Glutamatergic neuron (in vitro differentiated cells): ENCODE data around the gene VWF. TPM values are rescaled to one million over a fixed set of nuclear protein-coding genes. Genes with fewer than 3 reads are reported as not detected.

ENCODE experiments used
- DNase-seq: peaks from one replicate; pipeline ENCODE4 v3.0.0; 2022
- H3K27ac Mint-ChIP-seq: one replicate; pipeline ENCODE4 v1.8.0; 2020; ENCODE audit warnings: mild to moderate bottlenecking, mixed read lengths, inconsistent platforms; ENCODE audit not compliant: unreplicated experiment
- H3K27me3 Mint-ChIP-seq: one replicate; pipeline ENCODE4 v1.8.0; 2020; ENCODE audit warnings: mild to moderate bottlenecking, moderate library complexity, mixed read lengths, inconsistent platforms; ENCODE audit not compliant: unreplicated experiment
- H3K36me3 Mint-ChIP-seq: one replicate; pipeline ENCODE4 v1.8.0; 2020; ENCODE audit warnings: mild to moderate bottlenecking, mixed read lengths, inconsistent platforms; ENCODE audit not compliant: unreplicated experiment
- H3K4me1 Mint-ChIP-seq: one replicate; pipeline ENCODE4 v1.8.0; 2020; ENCODE audit warnings: mild to moderate bottlenecking, low read depth, mixed read lengths, inconsistent platforms; ENCODE audit not compliant: unreplicated experiment
- H3K4me3 Mint-ChIP-seq: one replicate; pipeline ENCODE4 v1.8.0; 2020; ENCODE audit warnings: mild to moderate bottlenecking, mixed read lengths, inconsistent platforms; ENCODE audit not compliant: unreplicated experiment
- H3K9me3 Mint-ChIP-seq: one replicate; pipeline ENCODE4 v1.8.0; 2020; ENCODE audit warnings: mild to moderate bottlenecking, moderate library complexity, mixed read lengths, inconsistent platforms; ENCODE audit not compliant: unreplicated experiment
- total RNA-seq: library from RNA; stranded (reverse); fragmentation: NEBNext Ultra II Directional; extraction: Animal tissue kit (Norgen Biotek cat#: 25700); gene quantifications from one replicate; pipeline ENCODE4 v1.2.1, GENCODE V29; 2021; ENCODE audit not compliant: unreplicated experiment
- TF ChIP-seq, protein P1 (sequence below): fragments of 200-600 bp; sonication (generic); IDR thresholded peaks from one replicate; pipeline ENCODE4 v1.5.0; 2021; ENCODE audit not compliant: partially characterized antibody, unreplicated experiment

Gene VWF
- total RNA-seq, 1 donor from 2014 or later = 0.37 TPM

DNA sequence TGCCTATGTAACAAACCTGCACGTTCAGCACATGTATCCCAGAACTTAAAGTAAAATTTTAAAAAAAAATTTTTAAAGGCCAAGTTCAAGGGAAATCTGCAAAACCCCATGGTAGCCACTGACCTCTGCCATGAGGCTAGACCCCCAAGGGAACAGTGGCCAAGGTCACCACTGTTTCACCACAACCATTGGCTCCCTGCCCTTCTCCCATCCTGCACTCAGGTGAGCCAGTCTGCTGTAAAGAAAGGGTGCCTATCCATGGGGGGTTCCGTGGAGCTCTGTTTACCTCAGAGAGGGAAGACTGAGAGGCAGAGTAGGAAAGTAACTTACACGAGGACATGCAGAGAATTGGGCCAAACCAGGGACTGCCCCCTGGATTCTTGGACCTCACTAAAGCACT lies 38.6 kb downstream of the VWF start:
- no peaks in the 10 kb centered on the region for H3K36me3 Mint-ChIP-seq
- no peak overlapping the region for H3K4me3 Mint-ChIP-seq
- H3K4me1 Mint-ChIP-seq = peaks cover 7% of the 10 kb centered on the region
- TF ChIP-seq, protein P1, sequence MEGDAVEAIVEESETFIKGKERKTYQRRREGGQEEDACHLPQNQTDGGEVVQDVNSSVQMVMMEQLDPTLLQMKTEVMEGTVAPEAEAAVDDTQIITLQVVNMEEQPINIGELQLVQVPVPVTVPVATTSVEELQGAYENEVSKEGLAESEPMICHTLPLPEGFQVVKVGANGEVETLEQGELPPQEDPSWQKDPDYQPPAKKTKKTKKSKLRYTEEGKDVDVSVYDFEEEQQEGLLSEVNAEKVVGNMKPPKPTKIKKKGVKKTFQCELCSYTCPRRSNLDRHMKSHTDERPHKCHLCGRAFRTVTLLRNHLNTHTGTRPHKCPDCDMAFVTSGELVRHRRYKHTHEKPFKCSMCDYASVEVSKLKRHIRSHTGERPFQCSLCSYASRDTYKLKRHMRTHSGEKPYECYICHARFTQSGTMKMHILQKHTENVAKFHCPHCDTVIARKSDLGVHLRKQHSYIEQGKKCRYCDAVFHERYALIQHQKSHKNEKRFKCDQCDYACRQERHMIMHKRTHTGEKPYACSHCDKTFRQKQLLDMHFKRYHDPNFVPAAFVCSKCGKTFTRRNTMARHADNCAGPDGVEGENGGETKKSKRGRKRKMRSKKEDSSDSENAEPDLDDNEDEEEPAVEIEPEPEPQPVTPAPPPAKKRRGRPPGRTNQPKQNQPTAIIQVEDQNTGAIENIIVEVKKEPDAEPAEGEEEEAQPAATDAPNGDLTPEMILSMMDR = no peak
- no peak overlapping the region for H3K27ac Mint-ChIP-seq
- H3K27me3 Mint-ChIP-seq = peaks cover 5% of the 10 kb centered on the region
- H3K9me3 Mint-ChIP-seq = peaks cover 3% of the 10 kb centered on the region
- DNase-seq = no peak

DNA sequence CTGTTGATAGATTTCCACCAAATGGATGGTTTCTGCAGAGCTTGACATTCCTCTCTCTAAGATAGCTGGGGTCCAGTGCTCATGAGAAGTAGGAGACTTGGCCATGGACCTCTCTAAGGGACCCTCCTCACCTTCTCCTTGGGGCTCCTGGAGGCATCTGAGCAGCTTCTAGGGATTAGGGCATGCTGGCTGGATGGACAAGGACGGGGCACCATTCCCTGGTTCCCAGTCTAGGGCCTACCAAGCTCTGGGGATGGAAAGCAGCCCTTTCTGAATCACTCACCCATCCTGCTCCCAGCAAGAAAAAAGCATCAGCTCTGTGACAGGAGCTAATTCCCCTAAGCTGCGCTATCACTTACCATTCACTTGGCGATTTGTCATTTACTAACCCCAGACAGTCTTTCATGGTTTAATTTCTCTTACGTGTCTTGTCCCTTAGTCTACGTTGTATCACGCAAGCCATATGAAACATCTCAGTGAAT lies 39.5 kb downstream of the VWF start:
- Mint-ChIP-seq H3K4me1 (peaks cover 7% of the 10 kb centered on the region), H3K9me3 (peaks cover 1% of the 10 kb centered on the region), H3K27me3 (peaks cover 5% of the 10 kb centered on the region), H3K4me3 (no peak overlapping the region), H3K27ac (no peak overlapping the region), H3K36me3 (no peaks in the 10 kb centered on the region)
- DNase-seq = no peak
- TF ChIP-seq, protein P1 = no peak

DNA sequence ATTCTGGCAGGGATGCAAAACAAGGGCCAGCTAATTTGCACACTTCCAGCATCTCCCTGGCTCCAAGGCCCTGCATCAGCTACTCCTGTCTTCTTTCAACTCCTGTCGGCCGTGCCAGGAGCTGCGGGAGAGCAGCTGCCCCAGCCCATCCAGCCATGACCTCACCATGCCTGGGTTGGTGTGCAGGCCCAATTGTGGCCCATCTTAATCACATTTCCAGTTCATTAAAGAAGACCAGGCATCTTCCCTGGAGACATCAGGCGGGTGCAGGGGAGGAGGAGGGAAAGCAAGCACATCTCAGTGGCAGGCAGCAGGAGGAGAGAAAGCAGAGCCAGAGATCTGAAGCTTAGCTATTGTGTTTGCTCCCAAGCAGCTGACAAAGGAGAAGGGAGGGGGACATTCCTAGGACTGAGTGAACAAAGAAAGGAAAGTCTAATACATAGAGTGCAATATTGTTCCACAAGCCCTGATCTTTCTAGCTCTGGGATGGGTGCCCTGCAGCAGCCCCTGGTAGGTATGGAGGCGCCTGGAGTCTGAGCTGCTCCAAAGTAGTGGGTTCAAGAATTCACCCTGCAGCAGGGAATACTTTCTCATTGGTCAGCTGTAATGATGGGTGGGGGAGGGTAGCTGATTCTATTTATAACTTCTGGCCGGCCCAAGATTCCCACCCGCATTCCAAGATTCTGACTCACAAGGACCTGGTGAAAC lies 40.1 kb downstream of the VWF start:
- H3K4me1 Mint-ChIP-seq = peaks cover 7% of the 10 kb centered on the region
- H3K4me3 Mint-ChIP-seq = no peak overlapping the region
- H3K36me3 Mint-ChIP-seq = no peaks in the 10 kb centered on the region
- H3K27me3 Mint-ChIP-seq = peaks cover 5% of the 10 kb centered on the region
- DNase-seq = peak; percentile 56
- TF ChIP-seq, protein P1 = no peak
- peak overlapping the region; percentile 56 for H3K27ac Mint-ChIP-seq
- H3K9me3 Mint-ChIP-seq = peaks cover 1% of the 10 kb centered on the region

DNA sequence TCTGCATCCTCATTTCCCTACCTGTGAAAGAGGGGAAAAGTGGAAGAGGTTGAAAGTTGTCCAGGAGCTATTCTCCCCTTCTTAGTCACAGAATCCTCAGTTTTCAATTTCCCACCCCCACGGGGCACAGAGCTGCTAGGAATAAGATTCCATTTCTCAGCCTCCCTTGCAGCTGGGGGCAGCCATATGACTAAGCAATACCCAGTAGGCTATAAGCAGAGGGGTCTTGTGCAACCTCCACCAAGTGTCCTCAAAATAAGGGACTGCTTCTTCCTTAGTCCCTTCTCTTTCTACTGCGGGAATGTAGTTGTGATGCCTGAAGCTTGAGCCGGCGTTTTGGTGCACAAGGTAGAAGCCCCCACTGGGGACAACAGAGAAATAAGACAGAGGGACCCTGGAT lies 40.9 kb downstream of the VWF start:
- Mint-ChIP-seq H3K27ac (peak overlapping the region; percentile 56), H3K9me3 (peaks cover 1% of the 10 kb centered on the region)
- no peak for DNase-seq

DNA sequence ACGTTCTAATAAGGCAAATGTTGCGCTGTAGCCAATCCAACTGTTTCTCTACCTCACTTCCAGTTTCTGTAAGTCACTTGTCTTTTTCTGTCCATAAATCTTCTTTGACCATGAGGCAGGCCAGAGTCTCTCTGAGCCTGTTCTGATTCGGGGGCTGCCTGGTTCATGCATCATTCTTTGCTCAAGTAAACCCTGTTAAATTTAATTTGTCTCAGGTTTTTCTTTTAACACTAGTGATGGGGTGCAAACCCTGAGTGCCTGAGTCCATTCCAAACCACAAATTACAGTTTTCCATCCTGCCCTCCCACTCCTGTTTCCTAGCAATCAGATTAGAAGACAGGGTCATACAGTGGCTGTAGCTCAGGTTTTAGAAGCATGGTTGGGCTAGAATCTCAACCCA lies 41.9 kb downstream of the VWF start:
- TF ChIP-seq, protein P1 = no peak
- peaks cover 10% of the 10 kb centered on the region for H3K4me1 Mint-ChIP-seq
- no peak overlapping the region for H3K4me3 Mint-ChIP-seq
- H3K27ac Mint-ChIP-seq = no peak overlapping the region
- peaks cover 4% of the 10 kb centered on the region for H3K27me3 Mint-ChIP-seq
- H3K9me3 Mint-ChIP-seq = peaks cover 1% of the 10 kb centered on the region
- no peak for DNase-seq
- no peaks in the 10 kb centered on the region for H3K36me3 Mint-ChIP-seq

More for the DNA sequence above, 40.9 kb downstream of the VWF start:
- Mint-ChIP-seq H3K36me3 (no peaks in the 10 kb centered on the region), H3K4me1 (peaks cover 7% of the 10 kb centered on the region), H3K4me3 (no peak overlapping the region), H3K27me3 (peaks cover 5% of the 10 kb centered on the region)
- TF ChIP-seq, protein P1 = no peak
